Heart right ventricle (tissue), 16 donors: ENCODE data around the gene SAP30BP. TPM values are rescaled to one million over a fixed set of nuclear protein-coding genes. Genes with fewer than 3 reads are reported as not detected.

Source experiments
- ATAC-seq, 8 donors: fragments of 200-7000 bp; cut with Tn5 transposase; one replicate each; pipeline ENCODE4 v1.9.1; 2020; ENCODE audit warnings: mild to moderate bottlenecking in 8 of 8, moderate library complexity in 8 of 8, moderate number of reproducible peaks in 1 of 8
- DNase-seq, 2 donors: peaks; one replicate each; pipeline ENCODE4 v3.0.0-alpha.2; 2020
- H3K27ac ChIP-seq, 10 donors: fragments of 200-600 bp; sonication (generic) in 2 of 10; one replicate each; pipeline versions ENCODE4 v1.5.0 to v1.8.0; 2020 to 2022; ENCODE audit warnings: mild to moderate bottlenecking in 3 of 10
- H3K27me3 ChIP-seq, 7 donors: fragments of 200-600 bp; one replicate each; pipeline ENCODE4 v1.8.0; 2021 to 2022; ENCODE audit warnings: mild to moderate bottlenecking in 2 of 7
- H3K36me3 ChIP-seq, 9 donors: fragments of 200-600 bp; sonication (generic) in 1 of 9; one replicate each; pipeline versions ENCODE4 v1.5.0 to v1.8.0; 2020 to 2022; ENCODE audit warnings: mild to moderate bottlenecking in 2 of 9
- H3K4me1 ChIP-seq, 9 donors: fragments of 200-600 bp; sonication (generic) in 1 of 9; one replicate each; pipeline versions ENCODE4 v1.5.0 to v1.8.0; 2020 to 2022; ENCODE audit warnings: mild to moderate bottlenecking in 4 of 9
- H3K4me3 ChIP-seq, 10 donors: fragments of 200-600 bp; sonication (generic) in 2 of 10; one replicate each; pipeline versions ENCODE4 v1.5.0 to v1.8.0; 2020 to 2022; ENCODE audit warnings: mild to moderate bottlenecking in 7 of 10, moderate library complexity in 2 of 10
- H3K9me3 ChIP-seq, 11 donors: fragments of 200-600 bp in 10 of 11; sonication (generic) in 2 of 11; one replicate each; pipeline versions ENCODE4 v1.5.0 to v1.8.0; 2013 to 2022; ENCODE audit warnings: mild to moderate bottlenecking in 2 of 11, control low read depth in 1 of 11, moderate library complexity in 1 of 11
- CTCF ChIP-seq, 9 donors: fragments of 200-600 bp; sonication (generic) in 2 of 9; IDR thresholded peaks; one replicate each; pipeline versions ENCODE4 v1.5.0 to v1.8.0; 2021 to 2022; ENCODE audit warnings: antibody characterized with exemption in 9 of 9, mild to moderate bottlenecking in 5 of 9, moderate library complexity in 1 of 9
- WGBS, 2 donors: extraction: QIAGEN DNeasy Blood & Tissue Kit; methylation state at CpG; one replicate each; pipeline ENCODE4 v1.1.7; 2013; ENCODE audit warnings: inconsistent platforms in 1 of 2; 5-methylcytosine and 5-hydroxymethylcytosine counted together
- intact Hi-C, 10 donors: fragments of 100-400 bp; cut with DNase I; formaldehyde crosslinking; loops; one replicate each; pipeline versions ENCODE4 v1.11.1 to v1.14.2; 2022
- polyA plus RNA-seq, 2 donors: library from polyadenylated mRNA; stranded (reverse); fragments of 200-250 nt; gene quantifications; one replicate each; pipeline ENCODE4 v1.2.3, GENCODE V29; 2013
- total RNA-seq, 10 donors: library from RNA; stranded (reverse); fragmentation: NEBNext Ultra II Directional in 3 of 10; extraction: Animal tissue kit (Norgen Biotek cat#: 25700) in 3 of 10; gene quantifications; one replicate each; pipeline versions ENCODE4 v1.2.1 to v1.2.4, GENCODE V29; 2021 to 2023
- donor health status: Arrhythmogenic right ventricular cardiomyopathy.
- donor health status: ischemic (EF 13 %, LVEDD 7.1; RV severe dilation, severe dysfunction).
- donor health status: healthy with polysubstance abuse.
- donor health status: DM: no; HTN: yes; CAD: no.
- donor health status: DM: no; HTN: no; CAD: no.
- donor health status: ischemic (EF 25% LVEDD 6.9; RV normal size, moderate dysfunction).
- donor health status: ischemic (EF 25% LVEDD 5.7; RV mildly dilated, moderate dysfunction).
- donor health status: healthy.
- donor health status: DM: yes; HTN: yes; CAD: no.
- donor health status: Ischemic cardiomyopathy.
- donor health status: ischemic (EF 35%, LVEDD 5.7; RV mildly dilated, moderate dysfunction).
- donor health status: nonischemic (EF 11% LVEDD 7.7; RV severe dilation, severe dysfunction).
- donor health status: DM: yes; HTN: yes; CAD: no.
- donor health status: PGD.
- donor health status: ischemic (EF 29% LVEDD 5.4; RV normal size, mild dysfunction).
- donor health status: nonischemic (EF 23%, LVEDD 6.1; RV moderate dilation, normal function).

Gene SAP30BP
- total and polyA plus RNA-seq, 12 donors, result 41.7 to 115 (median 56.0) TPM

GRCh38 chr17:75749545-75750389 is 82.6 kb downstream of the SAP30BP start:
- ATAC-seq, result peak; percentile 68 to 88 (median 78)

GRCh38 chr17:75750661-75751423 is 83.7 kb downstream of the SAP30BP start:
- Histone ChIP-seq H3K36me3 (peaks cover 0 to 22% (median 0%) of the 10 kb centered on the region in 9 donors), H3K9me3 (no peaks in the 10 kb centered on the region), H3K4me1 (peaks cover 7 to 36% (median 26%) of the 10 kb centered on the region in 9 donors), H3K27ac (no peak overlapping the region), H3K27me3 (no peaks in the 10 kb centered on the region), H3K4me3 (no peak overlapping the region)
- TF ChIP-seq CTCF (IDR thresholded peaks at IDR 0.05), result no peak
- intact Hi-C loops, result loop anchor here in 8 of 10 donors (1.0 to 10.0 kb wide), 8 partner anchors 72 to 326 kb away; partner anchors contain the start of gene SMIM5 (in 6 of the 8)
- no peak for ATAC-seq
- no peak for DNase-seq
- 80 to 87% methylated on average over 23 of the region's 23 CpGs for WGBS, 2 donors

More at GRCh38 chr17:75749545-75750389, 82.6 kb downstream of the SAP30BP start:
- intact Hi-C loops, result loop anchor here (1.0 to 10.0 kb wide), 11 partner anchors 71 to 335 kb away; partner anchors contain the start of gene SMIM5 (in 9 of the 10)
- DNase-seq, result peak; percentile 86 to 88
- Histone ChIP-seq H3K9me3 (no peaks in the 10 kb centered on the region), H3K27ac (no peak overlapping the region), H3K27me3 (no peaks in the 10 kb centered on the region), H3K4me1 (peaks cover 7 to 36% (median 26%) of the 10 kb centered on the region in 9 donors), H3K4me3 (no peak overlapping the region), H3K36me3 (peaks cover 0 to 22% (median 0%) of the 10 kb centered on the region in 9 donors)
- 14 to 17% methylated on average over 20 of the region's 20 CpGs for WGBS, 2 donors
- peak; percentile 95 to 98 (median 96) for TF ChIP-seq CTCF (IDR thresholded peaks at IDR 0.05)

- 83 to 84% methylated on average over 24 of the region's 24 CpGs for WGBS, 2 donors
- DNase-seq (no peak), ATAC-seq (no peak)
- Histone ChIP-seq H3K4me1 (peaks cover 7 to 36% (median 26%) of the 10 kb centered on the region in 9 donors), H3K4me3 (no peak overlapping the region), H3K9me3 (no peaks in the 10 kb centered on the region), H3K36me3 (peaks cover 0 to 26% (median 0%) of the 10 kb centered on the region in 9 donors), H3K27me3 (no peaks in the 10 kb centered on the region), H3K27ac (no peak overlapping the region)
- no peak for TF ChIP-seq CTCF (IDR thresholded peaks at IDR 0.05)
- intact Hi-C loops, result loop anchor here in 5 of 10 donors (2.0 to 10.0 kb wide), 7 partner anchors 73 to 327 kb away; partner anchors contain the start of gene SMIM5 (in 3 of the 5)
Measured at GRCh38 chr17:75751676-75752404, 84.7 kb downstream of the SAP30BP start.
